Measurements from ENCODE around the gene LRRC8D.

GRCh38 chr1:89911191-89911991 is 90.6 kb downstream of the LRRC8D start:
- no peak for TF ChIP-seq EZH2 (IDR thresholded peaks at IDR 0.05)
- no peak for TF ChIP-seq POLR2AphosphoS5 (IDR thresholded peaks at IDR 0.05; ENCODE audit: borderline replicate concordance, low read depth, low read length)
